ENCODE results near the gene PLEKHG2. TPM values are rescaled to one million over a fixed set of nuclear protein-coding genes. Genes with fewer than 3 reads are reported as not detected.

The PLEKHG2 gene
- total RNA-seq, 1 donor from 2014 or later = 43.9 TPM

DNA sequence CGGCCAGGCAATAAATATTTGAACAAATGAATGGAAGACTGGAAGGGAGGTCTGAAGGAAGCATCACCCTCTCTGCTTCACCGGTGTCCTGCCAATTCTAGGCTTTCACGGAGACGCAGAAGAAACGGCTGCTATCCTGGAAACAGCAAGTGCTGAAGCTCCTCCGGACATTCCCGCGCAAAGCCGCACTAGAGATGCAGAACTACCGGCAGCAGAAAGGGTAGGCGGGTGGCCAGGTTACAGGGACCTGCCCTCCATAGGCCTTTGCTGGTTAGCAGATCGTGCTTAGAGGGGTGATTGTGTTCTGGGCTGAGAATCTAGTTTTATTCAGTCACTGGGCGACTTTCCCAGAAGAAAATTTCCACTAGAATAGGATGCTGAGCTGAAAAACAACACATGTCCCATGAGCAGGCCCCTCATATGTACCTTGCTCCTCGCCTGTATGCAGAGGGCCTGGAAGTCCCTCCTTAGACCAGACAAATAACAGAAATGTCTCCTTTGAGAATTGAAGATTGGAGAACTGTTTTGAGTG is 32.5 kb upstream of the PLEKHG2 start:
- Mint-ChIP-seq H3K4me3 (no peak overlapping the region), H3K4me1 (ENCODE audit: low read depth) (no peaks in the 10 kb centered on the region), H3K9me3 (no peaks in the 10 kb centered on the region), H3K27ac (peak overlapping the region; percentile 36), H3K36me3 (ENCODE audit: low read depth) (peaks cover 32% of the 10 kb centered on the region), H3K27me3 (ENCODE audit: insufficient read depth) (no peaks in the 10 kb centered on the region)
- no peak for DNase-seq (ENCODE audit: low spot score)
- intact Hi-C loops (cut with micrococcal nuclease) = no loop called here

DNA sequence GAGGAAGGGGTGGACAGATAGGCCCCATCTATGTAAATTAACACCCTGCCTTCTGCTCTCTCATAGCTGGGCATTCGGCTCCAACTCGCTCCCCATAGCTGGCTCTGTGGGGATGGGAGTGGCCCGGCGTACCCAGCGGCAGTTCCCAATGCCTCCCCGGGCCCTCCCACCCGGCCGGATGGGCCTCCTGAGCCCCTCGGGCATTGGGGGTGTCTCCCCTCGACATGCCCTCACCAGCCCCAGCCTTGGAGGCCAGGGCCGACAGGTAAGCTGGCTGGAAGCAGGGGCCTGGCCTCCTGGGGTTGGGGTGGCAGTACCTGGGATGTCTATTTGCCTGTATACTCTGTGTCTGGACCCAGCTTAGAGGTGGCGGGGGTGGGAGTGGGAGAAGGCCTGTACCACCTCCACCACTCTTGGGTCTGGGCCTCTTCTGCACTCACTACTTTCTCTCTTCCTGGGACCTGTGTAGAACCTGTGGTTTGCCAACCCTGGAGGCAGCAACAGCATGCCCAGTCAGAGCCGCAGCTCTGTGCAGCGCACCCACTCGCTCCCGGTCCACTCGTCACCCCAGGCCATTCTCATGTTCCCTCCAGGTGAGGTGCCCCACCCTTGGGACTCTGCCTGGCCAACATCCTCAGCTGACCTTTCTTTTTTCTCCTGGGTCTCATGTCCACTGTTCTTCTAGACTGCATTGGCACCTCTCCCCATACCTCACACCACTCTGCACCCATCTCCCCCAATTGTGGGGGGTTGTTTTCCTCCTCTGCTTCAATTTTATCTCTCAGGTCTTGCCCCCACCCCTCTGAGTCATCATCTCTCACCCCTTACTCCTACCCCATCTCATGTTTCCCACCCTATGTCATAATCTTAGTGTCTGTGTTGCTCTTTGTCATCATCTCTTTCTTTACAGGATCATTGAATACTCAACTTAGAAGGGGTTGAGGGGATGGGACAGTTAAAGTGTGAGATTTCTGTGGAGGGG is 31.7 kb upstream of the PLEKHG2 start:
- Mint-ChIP-seq H3K9me3 (no peaks in the 10 kb centered on the region), H3K36me3 (ENCODE audit: low read depth) (peaks cover 37% of the 10 kb centered on the region), H3K27ac (peak overlapping the region; percentile 43), H3K27me3 (ENCODE audit: insufficient read depth) (no peaks in the 10 kb centered on the region), H3K4me1 (ENCODE audit: low read depth) (no peaks in the 10 kb centered on the region), H3K4me3 (no peak overlapping the region)
- no peak for DNase-seq (ENCODE audit: low spot score)
- intact Hi-C loops (cut with micrococcal nuclease) = no loop called here

DNA sequence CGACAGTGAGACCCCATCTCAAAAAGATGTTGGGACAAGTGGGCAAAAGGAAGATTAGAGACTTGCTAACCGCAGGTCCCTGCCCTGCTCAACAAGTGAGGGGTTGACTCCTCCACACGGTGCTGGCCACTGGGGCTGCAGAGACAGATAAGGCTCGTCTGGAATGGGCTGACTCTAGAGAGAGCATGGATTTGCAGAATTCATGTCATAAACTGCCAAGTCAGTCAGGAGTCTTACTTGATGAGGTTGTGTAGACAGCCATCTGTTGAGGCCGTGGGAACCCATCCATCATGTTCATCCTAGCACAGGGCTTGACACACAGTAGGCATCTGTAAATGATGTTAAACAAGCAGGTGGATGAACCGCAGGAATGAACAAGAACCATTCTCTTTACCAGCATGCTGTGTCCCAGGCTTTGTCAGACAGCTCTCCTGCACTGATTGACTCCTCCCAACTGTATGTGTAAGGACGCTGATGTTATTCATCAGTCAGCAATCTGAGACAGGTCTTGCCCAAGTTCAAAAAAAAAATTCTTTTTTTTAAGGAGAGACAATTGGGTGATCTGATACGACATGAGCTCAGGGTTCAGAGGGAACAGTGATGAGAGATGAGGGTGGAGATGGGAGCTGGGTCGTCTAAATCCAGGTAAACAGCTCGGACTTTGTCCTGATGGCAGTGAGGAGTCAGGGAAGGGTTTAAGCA is 30.4 kb upstream of the PLEKHG2 start:
- intact Hi-C loops (cut with micrococcal nuclease) = no loop called here
- Mint-ChIP-seq H3K9me3 (no peaks in the 10 kb centered on the region), H3K27ac (no peak overlapping the region), H3K4me3 (no peak overlapping the region), H3K27me3 (ENCODE audit: insufficient read depth) (no peaks in the 10 kb centered on the region), H3K36me3 (ENCODE audit: low read depth) (peaks cover 44% of the 10 kb centered on the region), H3K4me1 (ENCODE audit: low read depth) (no peaks in the 10 kb centered on the region)
- DNase-seq (ENCODE audit: low spot score) = no peak

DNA sequence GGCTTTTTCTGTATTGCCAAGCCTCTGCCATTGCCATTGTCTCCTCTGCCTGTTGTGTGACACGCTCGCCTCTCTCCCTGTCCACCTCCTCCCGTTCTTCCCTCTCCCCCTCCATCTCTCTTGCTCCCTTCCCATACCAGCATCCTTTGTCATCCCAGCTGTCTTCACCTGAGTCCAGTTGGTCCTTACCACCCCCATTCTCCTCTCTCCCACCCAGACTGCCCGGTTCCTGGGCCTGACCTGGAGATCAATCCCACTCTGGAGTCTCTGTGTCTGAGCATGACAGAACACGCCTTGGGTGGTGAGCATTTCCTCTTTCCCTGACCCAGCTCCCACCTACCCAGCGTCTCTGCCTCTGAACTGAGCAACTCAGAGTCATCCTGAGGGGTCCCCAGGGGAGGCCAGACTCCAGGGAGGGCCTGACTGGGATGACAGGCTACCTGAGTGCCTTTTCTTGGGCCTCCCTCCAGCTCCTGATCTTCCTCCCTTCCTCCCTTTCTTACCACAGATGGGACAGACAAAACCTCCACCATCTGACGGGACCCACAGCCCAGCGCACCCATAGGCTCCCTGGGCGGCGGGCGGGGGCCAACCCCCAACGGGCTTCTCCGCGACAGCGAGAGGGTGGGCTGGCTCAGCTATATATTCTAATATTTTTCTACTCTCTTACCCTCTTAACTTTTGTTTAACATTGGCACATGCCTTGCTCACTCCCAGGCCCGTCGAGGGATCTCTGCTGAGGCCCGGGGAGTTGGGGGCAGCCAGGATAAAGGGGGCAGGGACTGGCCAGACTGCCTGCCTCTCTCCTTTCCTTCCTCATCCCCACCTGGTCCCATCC is 29.3 kb upstream of the PLEKHG2 start:
- no peaks in the 10 kb centered on the region for H3K9me3 Mint-ChIP-seq
- no peak overlapping the region for H3K4me3 Mint-ChIP-seq
- peaks cover 45% of the 10 kb centered on the region for H3K36me3 Mint-ChIP-seq (ENCODE audit: low read depth)
- no peaks in the 10 kb centered on the region for H3K4me1 Mint-ChIP-seq (ENCODE audit: low read depth)
- intact Hi-C loops (cut with micrococcal nuclease) = no loop called here
- H3K27me3 Mint-ChIP-seq (ENCODE audit: insufficient read depth) = no peaks in the 10 kb centered on the region
- no peak overlapping the region for H3K27ac Mint-ChIP-seq
- DNase-seq (ENCODE audit: low spot score) = no peak

DNA sequence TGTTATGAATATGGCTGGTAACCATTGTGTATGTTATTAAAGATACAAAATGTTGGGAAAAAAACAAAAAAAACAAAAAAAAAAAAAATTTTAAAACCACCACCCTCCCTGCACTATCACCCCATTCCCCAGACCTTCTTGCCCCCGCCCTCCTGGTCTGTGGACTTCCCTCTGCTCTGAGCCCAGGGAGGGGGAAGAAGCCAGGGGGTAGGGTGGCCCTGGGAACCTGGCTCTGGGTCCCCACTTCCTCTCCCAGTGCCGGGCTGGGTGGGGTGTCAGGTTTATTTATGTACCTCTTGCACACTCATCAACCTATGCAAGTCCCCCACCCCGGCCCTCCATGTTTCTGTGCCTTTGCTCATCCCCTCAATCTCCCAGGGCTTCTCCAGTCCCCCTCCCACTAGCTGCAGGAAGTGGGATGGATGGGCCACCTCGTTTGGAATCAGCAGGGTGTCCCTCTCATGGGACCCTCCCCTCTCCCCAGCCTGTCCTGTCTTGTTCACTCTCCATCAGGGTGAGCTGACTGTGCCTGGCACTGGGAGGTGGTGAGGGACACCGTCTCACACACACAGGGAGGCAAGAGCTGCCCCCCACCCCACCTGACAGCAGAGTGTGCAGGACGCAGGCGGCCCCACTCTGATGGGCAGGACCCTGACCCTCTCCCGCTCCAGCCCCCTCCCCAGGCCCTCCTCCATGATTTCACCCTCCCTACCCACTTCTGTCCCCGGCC is 27.5 kb upstream of the PLEKHG2 start:
- Mint-ChIP-seq H3K9me3 (no peaks in the 10 kb centered on the region), H3K4me3 (no peak overlapping the region), H3K4me1 (ENCODE audit: low read depth) (peaks cover 9% of the 10 kb centered on the region), H3K27me3 (ENCODE audit: insufficient read depth) (no peaks in the 10 kb centered on the region), H3K27ac (peak overlapping the region; percentile 18), H3K36me3 (ENCODE audit: low read depth) (peaks cover 49% of the 10 kb centered on the region)
- DNase-seq (ENCODE audit: low spot score) = no peak
- intact Hi-C loops (cut with micrococcal nuclease) = no loop called here

DNA sequence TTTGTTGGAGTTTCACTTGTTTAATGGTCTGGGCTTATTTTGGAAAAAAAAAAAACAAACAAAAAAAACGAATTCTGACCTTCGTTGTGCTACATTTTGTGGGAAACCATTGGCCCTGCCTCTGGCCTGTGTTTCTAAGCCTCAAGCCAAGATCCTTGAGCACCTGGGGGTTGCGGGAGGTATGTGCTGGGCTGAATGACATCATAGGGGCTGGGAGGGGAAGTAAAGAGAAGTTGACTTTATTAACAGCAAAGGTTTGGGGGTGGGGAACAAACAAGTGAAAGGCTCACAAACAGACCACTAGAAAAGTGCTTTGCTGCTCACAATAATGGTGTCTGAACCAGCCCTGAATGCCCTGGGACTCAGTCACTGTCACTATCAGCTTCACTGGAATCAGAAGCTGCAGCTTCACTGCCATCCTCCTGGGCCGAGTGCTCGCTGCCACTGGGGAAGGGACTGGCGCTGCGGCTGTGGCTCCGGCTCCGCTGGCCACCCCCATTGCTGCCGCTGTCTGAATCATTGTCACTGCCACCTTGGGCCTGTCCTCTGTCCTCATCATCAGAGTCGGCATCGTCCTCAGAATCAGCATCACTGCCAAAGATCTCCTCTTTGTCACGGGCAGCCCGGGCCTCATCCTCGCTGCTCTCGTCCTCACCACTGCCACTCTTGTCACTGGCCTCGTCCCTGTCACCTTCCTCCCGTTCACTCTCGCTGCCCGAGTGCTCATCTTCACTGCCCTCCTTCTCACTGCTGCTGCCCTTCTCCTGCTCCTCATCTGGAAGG is 26.6 kb upstream of the PLEKHG2 start:
- H3K4me3 Mint-ChIP-seq = no peak overlapping the region
- peaks cover 48% of the 10 kb centered on the region for H3K36me3 Mint-ChIP-seq (ENCODE audit: low read depth)
- peak overlapping the region; percentile 4 for H3K27ac Mint-ChIP-seq
- peaks cover 14% of the 10 kb centered on the region for H3K4me1 Mint-ChIP-seq (ENCODE audit: low read depth)
- H3K27me3 Mint-ChIP-seq (ENCODE audit: insufficient read depth) = no peaks in the 10 kb centered on the region
- no peaks in the 10 kb centered on the region for H3K9me3 Mint-ChIP-seq
- intact Hi-C loops (cut with micrococcal nuclease) = no loop called here
- DNase-seq (ENCODE audit: low spot score) = no peak

- intact Hi-C loops (cut with micrococcal nuclease) = no loop called here
- no peaks in the 10 kb centered on the region for H3K27me3 Mint-ChIP-seq (ENCODE audit: insufficient read depth)
- H3K4me1 Mint-ChIP-seq (ENCODE audit: low read depth) = peaks cover 17% of the 10 kb centered on the region
- no peak for DNase-seq (ENCODE audit: low spot score)
- H3K36me3 Mint-ChIP-seq (ENCODE audit: low read depth) = peaks cover 45% of the 10 kb centered on the region
- H3K9me3 Mint-ChIP-seq = no peaks in the 10 kb centered on the region
- H3K4me3 Mint-ChIP-seq = no peak overlapping the region
- no peak overlapping the region for H3K27ac Mint-ChIP-seq
Observed at GRCh38 chr19:39386557-39386956, 25.9 kb upstream of the PLEKHG2 start.

GRCh38 chr19:39388657-39389056 is 23.8 kb upstream of the PLEKHG2 start:
- DNase-seq (ENCODE audit: low spot score) = no peak
- Mint-ChIP-seq H3K27ac (no peak overlapping the region), H3K4me1 (ENCODE audit: low read depth) (peaks cover 29% of the 10 kb centered on the region), H3K9me3 (no peaks in the 10 kb centered on the region), H3K27me3 (ENCODE audit: insufficient read depth) (no peaks in the 10 kb centered on the region), H3K36me3 (ENCODE audit: low read depth) (peaks cover 47% of the 10 kb centered on the region), H3K4me3 (peak overlapping the region; percentile 35)
- intact Hi-C loops (cut with micrococcal nuclease) = no loop called here

GRCh38 chr19:39389631-39390414 is 22.6 kb upstream of the PLEKHG2 start:
- H3K27me3 Mint-ChIP-seq (ENCODE audit: insufficient read depth) = no peaks in the 10 kb centered on the region
- DNase-seq (ENCODE audit: low spot score) = no peak
- H3K27ac Mint-ChIP-seq = peak overlapping the region; percentile 93
- no peaks in the 10 kb centered on the region for H3K9me3 Mint-ChIP-seq
- H3K4me3 Mint-ChIP-seq = peak overlapping the region; percentile 98
- intact Hi-C loops (cut with micrococcal nuclease) = loop anchor here (2.0 to 5.0 kb wide), 4 partner anchors 41 to 582 kb away; partner anchors contain the start of genes PSMC4 and SUPT5H
- peaks cover 31% of the 10 kb centered on the region for H3K4me1 Mint-ChIP-seq (ENCODE audit: low read depth)
- peaks cover 46% of the 10 kb centered on the region for H3K36me3 Mint-ChIP-seq (ENCODE audit: low read depth)

- peak overlapping the region; percentile 98 for H3K4me3 Mint-ChIP-seq
- H3K9me3 Mint-ChIP-seq = no peaks in the 10 kb centered on the region
- H3K36me3 Mint-ChIP-seq (ENCODE audit: low read depth) = peaks cover 47% of the 10 kb centered on the region
- H3K27ac Mint-ChIP-seq = peak overlapping the region; percentile 93
- DNase-seq (ENCODE audit: low spot score) = no peak
- intact Hi-C loops (cut with micrococcal nuclease) = loop anchor here (2.0 to 5.0 kb wide), 4 partner anchors 40 to 582 kb away; partner anchors contain the start of genes PSMC4 and SUPT5H
- no peaks in the 10 kb centered on the region for H3K27me3 Mint-ChIP-seq (ENCODE audit: insufficient read depth)
- H3K4me1 Mint-ChIP-seq (ENCODE audit: low read depth) = peaks cover 31% of the 10 kb centered on the region
Observed at GRCh38 chr19:39390451-39390750, 22.1 kb upstream of the PLEKHG2 start.

Measured in activated T-helper 1 cell treated with anti-CD3 and anti-CD28 coated beads, Interleukin-12 subunit alpha, Interleukin-12 subunit beta, Interleukin-2, Interleukin-4 antibody, amounts not matched to agents 30 ng/mL and 10 ng/mL and 1 ng/mL, durations not matched to agents 14 hours and 24 hours and 36 hours (primary cell).